ENCODE data around the gene MSLN.

MSLN gene

GRCh38 chr16:778909-779527 is 18.5 kb downstream of the MSLN start:
- DNase-seq (ENCODE audit: low read depth): no peak
- TF ChIP-seq CTCF (IDR thresholded peaks at IDR 0.05; ENCODE audit: insufficient read depth, low read depth, low read length, missing control alignments): no peak
- no peak overlapping the region for H3K4me3 ChIP-seq (ENCODE audit: low read depth, low read length)

GRCh38 chr16:779561-779960 is 19.0 kb downstream of the MSLN start:
- DNase-seq (ENCODE audit: low read depth): no peak
- H3K4me3 ChIP-seq (ENCODE audit: low read depth, low read length): no peak overlapping the region
- TF ChIP-seq CTCF (IDR thresholded peaks at IDR 0.05; ENCODE audit: insufficient read depth, low read depth, low read length, missing control alignments): no peak

GRCh38 chr16:780296-780695 is 19.8 kb downstream of the MSLN start:
- no peak for DNase-seq (ENCODE audit: low read depth)
- H3K4me3 ChIP-seq (ENCODE audit: low read depth, low read length): no peak overlapping the region
- TF ChIP-seq CTCF (IDR thresholded peaks at IDR 0.05; ENCODE audit: insufficient read depth, low read depth, low read length, missing control alignments): no peak

GRCh38 chr16:781346-782010 is 20.9 kb downstream of the MSLN start:
- H3K4me3 ChIP-seq (ENCODE audit: low read depth, low read length): no peak overlapping the region
- TF ChIP-seq CTCF (IDR thresholded peaks at IDR 0.05; ENCODE audit: insufficient read depth, low read depth, low read length, missing control alignments): no peak
- DNase-seq (ENCODE audit: low read depth): no peak

GRCh38 chr16:782258-782657 is 21.7 kb downstream of the MSLN start:
- DNase-seq (ENCODE audit: low read depth): no peak
- no peak overlapping the region for H3K4me3 ChIP-seq (ENCODE audit: low read depth, low read length)
- TF ChIP-seq CTCF (IDR thresholded peaks at IDR 0.05; ENCODE audit: insufficient read depth, low read depth, low read length, missing control alignments): no peak

- no peak overlapping the region for H3K4me3 ChIP-seq (ENCODE audit: low read depth, low read length)
- DNase-seq (ENCODE audit: low read depth): no peak
- no peak for TF ChIP-seq CTCF (IDR thresholded peaks at IDR 0.05; ENCODE audit: insufficient read depth, low read depth, low read length, missing control alignments)
These were observed 22.4 kb downstream of the MSLN start for GRCh38 chr16:782766-783403.

All from GM12865 (cell line).